ENCODE measurements around the gene DOCK10.

DNA sequence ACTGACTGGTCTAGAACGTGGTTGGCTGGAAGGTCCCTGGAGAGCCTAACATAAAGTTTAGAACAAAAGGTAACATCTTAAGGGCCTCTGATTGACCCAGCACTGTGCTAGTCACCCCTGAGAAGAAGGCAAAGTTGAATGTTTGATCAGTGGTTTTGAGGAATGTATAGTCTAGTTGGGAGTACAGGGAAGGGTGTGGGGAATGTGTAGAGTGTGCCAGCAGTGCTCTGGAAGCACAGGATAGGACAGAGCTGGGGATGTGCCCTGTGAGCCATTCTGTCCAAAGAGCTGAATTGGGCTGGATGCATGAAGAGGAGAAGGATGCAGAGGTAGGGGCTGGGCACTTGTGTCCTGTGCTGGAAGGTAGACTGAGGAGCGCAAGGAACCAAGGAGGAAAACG lies 41.0 kb upstream of the DOCK10 start:
- TF ChIP-seq, protein P1, sequence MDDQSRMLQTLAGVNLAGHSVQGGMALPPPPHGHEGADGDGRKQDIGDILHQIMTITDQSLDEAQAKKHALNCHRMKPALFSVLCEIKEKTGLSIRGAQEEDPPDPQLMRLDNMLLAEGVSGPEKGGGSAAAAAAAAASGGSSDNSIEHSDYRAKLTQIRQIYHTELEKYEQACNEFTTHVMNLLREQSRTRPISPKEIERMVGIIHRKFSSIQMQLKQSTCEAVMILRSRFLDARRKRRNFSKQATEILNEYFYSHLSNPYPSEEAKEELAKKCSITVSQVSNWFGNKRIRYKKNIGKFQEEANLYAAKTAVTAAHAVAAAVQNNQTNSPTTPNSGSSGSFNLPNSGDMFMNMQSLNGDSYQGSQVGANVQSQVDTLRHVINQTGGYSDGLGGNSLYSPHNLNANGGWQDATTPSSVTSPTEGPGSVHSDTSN (CRISPR knock-in tag; IDR thresholded peaks at IDR 0.05) = no peak
- TF ChIP-seq, protein P2, sequence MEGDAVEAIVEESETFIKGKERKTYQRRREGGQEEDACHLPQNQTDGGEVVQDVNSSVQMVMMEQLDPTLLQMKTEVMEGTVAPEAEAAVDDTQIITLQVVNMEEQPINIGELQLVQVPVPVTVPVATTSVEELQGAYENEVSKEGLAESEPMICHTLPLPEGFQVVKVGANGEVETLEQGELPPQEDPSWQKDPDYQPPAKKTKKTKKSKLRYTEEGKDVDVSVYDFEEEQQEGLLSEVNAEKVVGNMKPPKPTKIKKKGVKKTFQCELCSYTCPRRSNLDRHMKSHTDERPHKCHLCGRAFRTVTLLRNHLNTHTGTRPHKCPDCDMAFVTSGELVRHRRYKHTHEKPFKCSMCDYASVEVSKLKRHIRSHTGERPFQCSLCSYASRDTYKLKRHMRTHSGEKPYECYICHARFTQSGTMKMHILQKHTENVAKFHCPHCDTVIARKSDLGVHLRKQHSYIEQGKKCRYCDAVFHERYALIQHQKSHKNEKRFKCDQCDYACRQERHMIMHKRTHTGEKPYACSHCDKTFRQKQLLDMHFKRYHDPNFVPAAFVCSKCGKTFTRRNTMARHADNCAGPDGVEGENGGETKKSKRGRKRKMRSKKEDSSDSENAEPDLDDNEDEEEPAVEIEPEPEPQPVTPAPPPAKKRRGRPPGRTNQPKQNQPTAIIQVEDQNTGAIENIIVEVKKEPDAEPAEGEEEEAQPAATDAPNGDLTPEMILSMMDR (tag by site-specific recombination; IDR thresholded peaks at IDR 0.05) = no peak
- TF ChIP-seq ZNF16 (tag by site-specific recombination; IDR thresholded peaks at IDR 0.05; ENCODE audit: low read depth) (no peak), BCL11A (tag by site-specific recombination; IDR thresholded peaks at IDR 0.05; ENCODE audit: low read depth) (no peak), ZNF133 (tag by site-specific recombination; IDR thresholded peaks at IDR 0.05) (no peak), REPIN1 (tag by site-specific recombination; IDR thresholded peaks at IDR 0.05; ENCODE audit: low read depth) (no peak), ZNF792 (tag by site-specific recombination; IDR thresholded peaks at IDR 0.05) (no peak)
- TF ChIP-seq, protein P3, sequence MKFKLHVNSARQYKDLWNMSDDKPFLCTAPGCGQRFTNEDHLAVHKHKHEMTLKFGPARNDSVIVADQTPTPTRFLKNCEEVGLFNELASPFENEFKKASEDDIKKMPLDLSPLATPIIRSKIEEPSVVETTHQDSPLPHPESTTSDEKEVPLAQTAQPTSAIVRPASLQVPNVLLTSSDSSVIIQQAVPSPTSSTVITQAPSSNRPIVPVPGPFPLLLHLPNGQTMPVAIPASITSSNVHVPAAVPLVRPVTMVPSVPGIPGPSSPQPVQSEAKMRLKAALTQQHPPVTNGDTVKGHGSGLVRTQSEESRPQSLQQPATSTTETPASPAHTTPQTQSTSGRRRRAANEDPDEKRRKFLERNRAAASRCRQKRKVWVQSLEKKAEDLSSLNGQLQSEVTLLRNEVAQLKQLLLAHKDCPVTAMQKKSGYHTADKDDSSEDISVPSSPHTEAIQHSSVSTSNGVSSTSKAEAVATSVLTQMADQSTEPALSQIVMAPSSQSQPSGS (tag by site-specific recombination; IDR thresholded peaks at IDR 0.05; ENCODE audit: low read depth) = no peak
- TF ChIP-seq, protein P4, sequence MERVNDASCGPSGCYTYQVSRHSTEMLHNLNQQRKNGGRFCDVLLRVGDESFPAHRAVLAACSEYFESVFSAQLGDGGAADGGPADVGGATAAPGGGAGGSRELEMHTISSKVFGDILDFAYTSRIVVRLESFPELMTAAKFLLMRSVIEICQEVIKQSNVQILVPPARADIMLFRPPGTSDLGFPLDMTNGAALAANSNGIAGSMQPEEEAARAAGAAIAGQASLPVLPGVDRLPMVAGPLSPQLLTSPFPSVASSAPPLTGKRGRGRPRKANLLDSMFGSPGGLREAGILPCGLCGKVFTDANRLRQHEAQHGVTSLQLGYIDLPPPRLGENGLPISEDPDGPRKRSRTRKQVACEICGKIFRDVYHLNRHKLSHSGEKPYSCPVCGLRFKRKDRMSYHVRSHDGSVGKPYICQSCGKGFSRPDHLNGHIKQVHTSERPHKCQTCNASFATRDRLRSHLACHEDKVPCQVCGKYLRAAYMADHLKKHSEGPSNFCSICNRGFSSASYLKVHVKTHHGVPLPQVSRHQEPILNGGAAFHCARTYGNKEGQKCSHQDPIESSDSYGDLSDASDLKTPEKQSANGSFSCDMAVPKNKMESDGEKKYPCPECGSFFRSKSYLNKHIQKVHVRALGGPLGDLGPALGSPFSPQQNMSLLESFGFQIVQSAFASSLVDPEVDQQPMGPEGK (tag by site-specific recombination; IDR thresholded peaks at IDR 0.05) = no peak
